Fibroblast of lung (primary cell): ENCODE results near the gene CTDSP2.

Experiments
- EZH2 ChIP-seq: IDR thresholded peaks from 2 replicates; pipeline ENCODE4 v1.5.1; 2012; ENCODE audit warnings: low read length, control low read depth, mild to moderate bottlenecking; ENCODE audit errors: missing control alignments
- TF ChIP-seq, protein P1 (sequence below), 2 donors: IDR thresholded peaks in 1 of 2; conservative IDR thresholded peaks in 1 of 2; 1 replicate in 1 of 2; 2 replicates in 1 of 2; pipeline ENCODE4 v1.5.1; 2011 to 2012; ENCODE audit warnings: low read length in 2 of 2, control low read depth in 1 of 2, inconsistent platforms in 1 of 2, low read depth in 1 of 2, mild to moderate bottlenecking in 1 of 2

- TF ChIP-seq, protein P1, sequence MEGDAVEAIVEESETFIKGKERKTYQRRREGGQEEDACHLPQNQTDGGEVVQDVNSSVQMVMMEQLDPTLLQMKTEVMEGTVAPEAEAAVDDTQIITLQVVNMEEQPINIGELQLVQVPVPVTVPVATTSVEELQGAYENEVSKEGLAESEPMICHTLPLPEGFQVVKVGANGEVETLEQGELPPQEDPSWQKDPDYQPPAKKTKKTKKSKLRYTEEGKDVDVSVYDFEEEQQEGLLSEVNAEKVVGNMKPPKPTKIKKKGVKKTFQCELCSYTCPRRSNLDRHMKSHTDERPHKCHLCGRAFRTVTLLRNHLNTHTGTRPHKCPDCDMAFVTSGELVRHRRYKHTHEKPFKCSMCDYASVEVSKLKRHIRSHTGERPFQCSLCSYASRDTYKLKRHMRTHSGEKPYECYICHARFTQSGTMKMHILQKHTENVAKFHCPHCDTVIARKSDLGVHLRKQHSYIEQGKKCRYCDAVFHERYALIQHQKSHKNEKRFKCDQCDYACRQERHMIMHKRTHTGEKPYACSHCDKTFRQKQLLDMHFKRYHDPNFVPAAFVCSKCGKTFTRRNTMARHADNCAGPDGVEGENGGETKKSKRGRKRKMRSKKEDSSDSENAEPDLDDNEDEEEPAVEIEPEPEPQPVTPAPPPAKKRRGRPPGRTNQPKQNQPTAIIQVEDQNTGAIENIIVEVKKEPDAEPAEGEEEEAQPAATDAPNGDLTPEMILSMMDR (conservative IDR thresholded peaks at IDR 0.05 in 1 of 2, IDR thresholded peaks at IDR 0.05 in 1 of 2; ENCODE audit: low read depth in 1 of 2, low read length in 2 of 2): no peak
- TF ChIP-seq EZH2: no peak
Observed at GRCh38 chr12:57863676-57864075, 17.1 kb upstream of the CTDSP2 start.
